Prostate gland (tissue), 2 donors: ENCODE measurements around the gene SPINK13. TPM values are rescaled to one million over a fixed set of nuclear protein-coding genes. Genes with fewer than 3 reads are reported as not detected.

Experiments
- DNase-seq: peaks from one replicate; pipeline ENCODE4 v3.0.0-alpha.2; 2019; ENCODE audit warnings: low spot score
- H3K27ac ChIP-seq, 2 donors: fragments of 200-600 bp; sonication (generic); 2 replicates each; pipeline ENCODE4 v1.5.1; 2017 to 2019
- H3K27me3 ChIP-seq: fragments of 200-600 bp; sonication (generic); replicated peaks from 2 replicates; pipeline ENCODE4 v1.5.1; 2019; ENCODE audit not compliant: insufficient read depth
- H3K36me3 ChIP-seq, 2 donors: fragments of 200-600 bp; sonication (generic); 1 replicate in 1 of 2; 2 replicates in 1 of 2; pipeline versions ENCODE4 v1.5.1 to v1.8.1; 2017 to 2019
- H3K4me1 ChIP-seq: fragments of 200-600 bp; sonication (generic); replicated peaks from 2 replicates; pipeline ENCODE4 v1.5.1; 2019
- H3K4me3 ChIP-seq, 2 donors: fragments of 200-600 bp; sonication (generic); 2 replicates each; pipeline ENCODE4 v1.5.1; 2017 to 2019
- H3K9me3 ChIP-seq: fragments of 200-600 bp; sonication (generic); 2 replicates; pipeline ENCODE4 v1.5.1; 2017
- CTCF ChIP-seq, 4 experiments: fragments of 200-600 bp in 2 of 4; fragments of 450-650 bp in 2 of 4; sonication (generic) in 2 of 4; IDR thresholded peaks; 1 replicate in 3 of 4; 2 replicates in 1 of 4; pipeline ENCODE4 v1.5.1; 2016 to 2019; ENCODE audit warnings: antibody characterized with exemption in 4 of 4, mild to moderate bottlenecking in 2 of 4, moderate library complexity in 2 of 4
- POLR2A ChIP-seq: fragments of 450-650 bp; IDR thresholded peaks from one replicate; pipeline ENCODE4 v1.6.1; 2016; ENCODE audit warnings: antibody characterized with exemption, mild to moderate bottlenecking
- POLR2AphosphoS5 ChIP-seq: sonication (generic); formaldehyde crosslinking; IDR thresholded peaks from one replicate; pipeline ENCODE4 v1.6.1; 2017; ENCODE audit warnings: antibody characterized with exemption
- WGBS: methylation state at CpG from one replicate; pipeline ENCODE4 v1.1.5; 2018; 5-methylcytosine and 5-hydroxymethylcytosine counted together
- intact Hi-C: fragments of 100-400 bp; cut with DNase I; formaldehyde crosslinking; loops from one replicate; pipeline ENCODE4 v1.14.2; 2022
- total RNA-seq, 2 donors: library from RNA; depleted of rRNA; stranded (reverse); fragments of >200 nt; gene quantifications; one replicate each; pipeline ENCODE4 v1.1.0, GENCODE V29; 2016

The SPINK13 gene
- total RNA-seq, 2 donors from 2014 or later: not detected

DNA sequence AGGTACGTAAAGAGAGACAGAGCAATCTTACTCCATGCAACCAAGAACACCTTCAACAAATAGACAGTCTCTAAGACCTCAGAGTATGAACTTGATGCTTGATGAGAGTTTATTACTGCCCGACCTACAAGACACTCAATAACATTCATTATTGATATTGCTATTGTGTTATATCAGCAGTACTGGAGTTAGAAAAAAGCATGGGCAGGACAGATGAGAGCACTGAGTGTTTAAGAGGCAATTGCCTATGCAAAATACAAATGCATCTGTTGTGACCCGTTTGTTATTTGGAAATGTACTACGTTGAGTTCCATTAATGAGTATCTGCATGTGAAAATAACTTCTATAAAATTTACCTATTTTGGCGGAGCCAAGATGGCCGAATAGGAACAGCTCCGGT is 38.4 kb upstream of the SPINK13 start:
- no peak for TF ChIP-seq POLR2A
- no peak for TF ChIP-seq CTCF (IDR thresholded peaks at IDR 0.05)
- no peak for TF ChIP-seq POLR2AphosphoS5
- H3K4me1 ChIP-seq: no peaks in the 10 kb centered on the region
- H3K27me3 ChIP-seq: no peaks in the 10 kb centered on the region
- DNase-seq: no peak
- intact Hi-C loops: no loop called here
- H3K36me3 ChIP-seq: no peaks in the 10 kb centered on the region
- no peaks in the 10 kb centered on the region for H3K9me3 ChIP-seq
- H3K27ac ChIP-seq: no peak overlapping the region
- no peak overlapping the region for H3K4me3 ChIP-seq
- WGBS: 93% methylated on average over 7 of the region's 7 CpGs

- DNase-seq: no peak
- intact Hi-C loops: no loop called here
- Histone ChIP-seq H3K27me3 (no peaks in the 10 kb centered on the region), H3K4me1 (no peaks in the 10 kb centered on the region), H3K27ac (no peak overlapping the region), H3K4me3 (no peak overlapping the region), H3K9me3 (no peaks in the 10 kb centered on the region), H3K36me3 (no peaks in the 10 kb centered on the region)
- no peak for TF ChIP-seq POLR2A
- TF ChIP-seq POLR2AphosphoS5: no peak
- TF ChIP-seq CTCF (IDR thresholded peaks at IDR 0.05): no peak
- WGBS: 12% methylated on average over 4 of the region's 4 CpGs
These were observed 30.7 kb upstream of the SPINK13 start for GRCh38 chr5:148237785-148238417.

GRCh38 chr5:148238418-148238794 is 30.2 kb upstream of the SPINK13 start, which contains the start of gene MARCOL:
Gene MARCOL (plus strand): TSS chr5:148238525. CDS start chr5:148238598, 73 bp downstream.
- TF ChIP-seq POLR2A (no peak), POLR2AphosphoS5 (no peak), CTCF (IDR thresholded peaks at IDR 0.05) (no peak)
- Histone ChIP-seq H3K4me3 (no peak within 1 kb of the TSS), H3K27me3 (no peaks in the 10 kb centered on the region), H3K4me1 (no peaks in the 10 kb centered on the region), H3K9me3 (no peaks in the 10 kb centered on the region), H3K36me3 (no peaks in the 10 kb centered on the region), H3K27ac (no peak within 1 kb of the TSS)
- intact Hi-C loops: no loop called here
- WGBS: 47% methylated on average over 2 of the region's 2 CpGs
- no peak for DNase-seq

DNA sequence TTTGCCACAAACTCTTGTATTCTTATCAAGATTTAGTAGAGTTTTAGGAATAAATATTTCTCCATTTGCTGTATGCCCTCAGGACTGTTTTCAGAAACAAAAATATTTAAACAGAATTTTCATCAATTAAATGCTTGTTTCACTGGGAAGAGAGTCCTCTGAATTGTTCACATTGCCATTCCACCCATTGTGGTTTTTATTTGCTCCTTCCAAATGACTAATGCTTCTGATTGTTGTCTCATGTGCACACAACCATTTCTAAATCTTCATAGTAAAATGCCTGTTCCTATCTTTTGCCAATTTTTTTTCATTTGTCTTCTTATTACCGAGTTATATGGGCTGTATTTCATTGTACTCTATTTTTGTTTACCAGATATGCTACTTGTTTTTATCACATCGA is 19.7 kb upstream of the SPINK13 start:
- 56% methylated on average over 2 of the region's 2 CpGs for WGBS
- no peak for DNase-seq
- Histone ChIP-seq H3K4me3 (no peak overlapping the region), H3K27me3 (no peaks in the 10 kb centered on the region), H3K27ac (no peak overlapping the region), H3K36me3 (no peaks in the 10 kb centered on the region), H3K4me1 (no peaks in the 10 kb centered on the region), H3K9me3 (no peaks in the 10 kb centered on the region)
- intact Hi-C loops: no loop called here
- no peak for TF ChIP-seq CTCF (IDR thresholded peaks at IDR 0.05)
- TF ChIP-seq POLR2A: no peak
- TF ChIP-seq POLR2AphosphoS5: no peak

DNA sequence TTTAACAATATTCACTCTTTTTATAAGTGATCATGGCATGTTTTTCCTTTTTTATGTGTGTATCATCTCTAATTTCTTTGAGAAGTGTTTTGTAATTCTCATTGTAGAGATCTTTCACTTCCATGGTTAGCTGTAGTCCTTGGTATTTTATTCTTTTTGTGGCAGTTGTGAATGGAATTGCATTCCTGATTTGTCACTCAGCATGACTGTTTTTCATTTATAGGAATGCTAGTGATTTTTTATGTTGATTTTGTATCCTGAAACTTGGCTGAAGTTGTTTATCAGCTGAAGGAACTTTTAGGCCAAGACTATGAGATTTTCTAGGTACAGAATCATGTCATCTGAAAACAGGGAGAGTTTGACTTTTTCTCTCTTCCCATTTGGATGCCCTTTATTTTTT is 13.1 kb upstream of the SPINK13 start:
- H3K36me3 ChIP-seq: no peaks in the 10 kb centered on the region
- no peaks in the 10 kb centered on the region for H3K27me3 ChIP-seq
- intact Hi-C loops: no loop called here
- no peak for DNase-seq
- H3K4me3 ChIP-seq: no peak overlapping the region
- TF ChIP-seq POLR2AphosphoS5 (no peak), CTCF (IDR thresholded peaks at IDR 0.05) (no peak), POLR2A (no peak)
- no peaks in the 10 kb centered on the region for H3K9me3 ChIP-seq
- H3K27ac ChIP-seq: no peak overlapping the region
- no peaks in the 10 kb centered on the region for H3K4me1 ChIP-seq
